NCI-H2107 treated with DMSO at 0.1 percent for 48 hours (cell line): ENCODE measurements around the gene USP6.
A peak's percentile ranks its signal among the peaks of the same experiment; 100 is the strongest.
"Not testable (repeated sequence)": the region's sequence is repeated elsewhere in the genome, so short reads cannot be mapped to it uniquely, and the experiment has no call there.

Experiments
- DNase-seq: peaks from one replicate; lab custom pipeline; 2025; ENCODE audit not compliant: unreplicated experiment; lab: John Stamatoyannopoulos, UW

Gene USP6

DNA sequence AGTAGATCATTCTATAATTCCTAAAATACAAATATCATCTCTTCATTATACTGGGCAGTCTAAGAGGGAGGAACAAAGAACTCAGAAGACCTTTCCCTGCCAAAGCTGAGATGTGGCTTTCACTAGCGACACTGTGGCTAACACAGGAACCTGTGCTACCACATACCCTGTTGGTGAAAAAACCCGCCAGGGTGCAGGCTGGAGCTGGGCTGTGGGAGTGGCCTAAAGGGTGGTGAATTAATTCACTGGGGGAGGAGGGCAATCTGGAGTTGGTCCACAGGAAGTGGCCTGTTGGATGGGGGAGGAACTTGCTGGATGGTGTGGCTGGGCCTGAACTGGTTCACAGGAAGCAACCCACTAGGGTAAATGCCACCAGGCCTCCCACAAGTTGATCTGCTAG, 68.5 kb downstream of the USP6 start:
- DNase-seq, result no peak

- DNase-seq, result peak; percentile 30
Measured at GRCh38 chr17:5191541-5192417, 75.9 kb downstream of the USP6 start, which contains the start of gene ZNF594. ZNF594 (minus strand) TSS chr17:5191868; CDS start chr17:5184256, 7,612 bp downstream.

DNA sequence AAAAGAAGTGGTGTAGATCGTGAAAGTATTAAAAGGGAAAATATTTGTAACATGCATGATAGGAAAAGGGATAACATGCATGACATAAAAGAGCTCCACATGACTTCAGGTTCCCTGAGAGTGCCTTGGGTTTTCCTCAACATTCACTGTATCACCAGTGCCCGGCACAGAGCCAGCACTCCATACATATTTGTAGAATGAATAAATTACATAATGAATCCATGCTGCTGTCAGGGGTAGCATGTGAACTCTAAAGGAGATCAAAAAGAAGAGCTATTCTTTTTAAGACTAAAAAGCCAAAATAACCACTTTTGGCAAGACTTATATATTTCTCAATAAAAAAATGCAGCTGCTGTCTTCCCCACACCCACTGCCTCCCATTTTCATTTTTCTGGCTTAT, 78.5 kb downstream of the USP6 start:
- no peak for DNase-seq

GRCh38 chr17:5198472-5198871, 82.6 kb downstream of the USP6 start:
- no peak for DNase-seq

DNA sequence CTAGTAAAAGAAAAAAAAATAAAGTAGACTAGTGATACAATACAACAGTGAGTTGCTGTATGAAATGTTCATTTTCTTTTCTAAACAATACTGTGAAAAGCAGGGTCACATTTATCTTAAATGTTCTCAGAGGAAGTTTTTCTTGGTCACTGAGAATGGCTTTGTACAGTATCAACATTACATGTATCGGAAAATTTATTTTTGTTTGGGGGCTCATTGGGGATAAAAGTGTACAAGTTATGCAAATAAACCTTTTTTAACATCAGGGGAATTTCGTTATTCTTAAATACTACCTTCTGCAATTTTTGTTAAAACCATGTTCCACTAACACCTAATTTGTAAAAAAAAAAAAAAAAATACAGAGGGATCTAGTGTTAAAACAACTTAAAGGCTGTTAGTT, 84.5 kb downstream of the USP6 start:
- DNase-seq, result no peak

DNA sequence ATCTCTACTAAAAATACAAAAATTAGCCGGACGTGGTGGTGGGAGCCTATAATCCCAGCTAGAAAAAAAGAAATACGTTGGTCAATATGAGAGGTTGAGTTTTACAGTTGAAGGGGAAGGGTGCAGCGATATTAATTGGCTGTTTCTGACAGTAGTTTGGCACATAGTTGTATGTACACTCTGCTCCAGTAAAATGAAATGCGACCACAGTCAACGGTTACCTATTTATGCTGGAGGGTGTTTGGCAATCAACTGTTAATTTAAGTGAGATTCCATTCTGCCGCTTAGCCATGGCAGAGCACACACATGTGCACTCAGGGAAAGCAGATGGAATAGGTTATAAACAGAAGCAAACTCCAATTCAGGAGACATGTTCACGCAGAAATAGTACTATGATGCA, 85.2 kb downstream of the USP6 start:
- no peak for DNase-seq

DNA sequence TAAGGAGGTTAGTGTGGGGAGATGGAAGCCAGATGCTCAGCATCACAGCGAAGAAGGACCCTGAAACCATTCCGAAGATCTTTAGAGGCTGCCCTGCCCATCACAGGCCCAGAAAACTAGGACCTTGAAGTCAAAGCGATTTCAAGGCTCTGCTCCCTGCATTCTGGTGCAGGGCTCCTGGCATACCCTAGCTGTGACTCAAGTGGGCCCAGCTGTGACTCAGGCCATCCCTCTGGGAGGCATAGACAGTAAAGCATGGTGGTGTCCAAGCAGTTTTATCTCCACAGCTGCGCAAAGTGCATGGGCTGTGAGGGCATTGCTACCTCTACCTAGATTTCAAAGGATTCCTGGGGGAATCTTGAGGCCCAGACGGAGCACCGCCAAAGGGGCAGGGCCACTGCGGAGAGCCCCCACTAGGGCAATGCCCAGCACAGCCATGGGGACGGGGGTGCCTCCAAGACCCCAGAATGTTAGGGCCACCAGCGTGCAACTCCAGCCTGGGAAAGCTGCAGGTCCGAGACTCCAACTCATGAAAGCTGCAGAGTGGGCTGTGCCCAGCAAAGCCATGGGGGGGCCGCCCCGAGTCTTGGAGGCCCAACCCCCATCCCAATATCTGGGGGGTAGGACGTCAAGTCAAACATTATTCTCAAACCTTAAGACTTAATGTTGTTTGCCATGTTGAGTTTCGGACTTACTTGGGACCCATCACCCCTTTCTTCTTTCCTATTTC, 87.5 kb downstream of the USP6 start:
- DNase-seq, result no peak

DNA sequence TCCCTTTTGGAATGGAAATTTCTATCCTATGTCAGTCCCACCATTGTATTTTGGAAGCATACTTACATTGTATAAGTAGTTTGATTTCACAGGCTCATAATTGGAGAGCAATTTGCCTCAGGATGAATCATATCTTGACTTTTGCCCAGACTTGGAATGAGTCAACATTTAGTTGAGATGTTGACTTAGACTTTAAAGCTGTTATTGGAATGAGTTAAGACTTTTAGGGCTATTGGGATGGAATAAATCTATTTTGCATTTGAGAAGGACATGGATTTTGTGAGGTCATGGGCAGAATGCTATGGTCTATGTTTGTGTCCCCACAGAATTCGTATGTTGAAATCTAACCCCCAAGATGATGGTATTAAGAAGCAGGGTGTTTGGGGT, 88.1 kb downstream of the USP6 start:
- no peak for DNase-seq

DNA sequence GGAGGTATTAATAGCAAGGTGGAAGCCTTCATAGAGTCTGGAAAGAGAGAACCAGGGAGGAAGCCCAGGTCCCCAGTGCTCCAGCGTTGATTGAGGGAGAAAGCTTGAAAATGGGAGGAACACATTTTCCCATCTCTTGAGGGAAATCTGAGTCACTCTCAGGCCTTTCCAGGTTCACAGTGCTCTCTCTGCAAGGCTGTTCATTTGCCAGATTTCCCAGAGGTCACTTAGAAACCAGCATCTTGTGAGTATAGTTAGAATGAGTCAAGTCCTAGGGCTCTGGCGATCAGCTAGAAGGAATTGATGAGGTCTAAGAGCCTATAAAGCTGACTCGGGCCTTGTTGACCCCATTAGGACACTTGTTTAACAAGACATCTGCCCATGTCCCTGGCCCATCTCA, 93.6 kb downstream of the USP6 start:
- DNase-seq, result no peak

GRCh38 chr17:5210091-5210490, 94.3 kb downstream of the USP6 start:
- DNase-seq, result no peak

- DNase-seq, result no peak
Measured at GRCh38 chr17:5210614-5211252, 94.9 kb downstream of the USP6 start.

DNA sequence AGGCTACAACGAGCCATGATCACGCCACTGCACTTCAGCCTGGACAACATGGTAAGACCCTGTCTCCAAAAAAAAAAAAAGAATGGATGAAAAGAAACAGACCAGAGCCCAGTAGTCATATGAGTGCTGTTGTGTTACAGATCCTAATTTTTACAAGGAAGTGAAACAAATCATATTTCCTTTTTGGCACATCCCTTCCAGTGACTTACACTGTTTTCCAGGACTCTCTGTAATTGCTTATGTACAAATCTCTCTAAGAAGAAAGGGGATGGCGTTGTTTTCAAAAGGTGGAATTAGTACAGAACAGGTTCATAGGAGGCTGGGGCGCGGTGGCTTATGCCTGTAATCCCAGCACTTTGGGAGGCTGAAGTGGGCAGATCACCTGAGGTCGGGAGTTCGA, 95.6 kb downstream of the USP6 start:
- no peak for DNase-seq

DNA sequence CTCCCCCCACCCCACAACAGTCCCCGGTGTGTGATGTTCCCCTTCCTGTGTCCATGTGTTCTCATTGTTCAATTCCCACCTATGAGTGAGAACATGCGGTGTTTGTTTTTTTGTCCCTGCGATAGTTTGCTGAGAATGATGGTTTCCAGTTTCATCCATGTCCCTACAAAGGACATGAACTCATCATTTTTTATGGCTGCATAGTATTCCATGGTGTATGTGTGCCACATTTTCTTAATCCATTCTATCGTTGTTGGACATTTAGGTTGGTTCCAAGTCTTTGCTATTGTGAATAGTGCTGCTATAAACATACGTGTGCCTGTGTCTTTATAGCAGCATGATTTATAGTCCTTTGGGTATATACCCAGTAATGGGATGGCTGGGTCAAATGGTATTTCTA, 101.7 kb downstream of the USP6 start:
- not testable (repeated sequence) for DNase-seq

- no peak for DNase-seq
Measured at GRCh38 chr17:5219536-5219935, 103.7 kb downstream of the USP6 start.

- no peak for DNase-seq
Measured at GRCh38 chr17:5220074-5220473, 104.2 kb downstream of the USP6 start.

DNA sequence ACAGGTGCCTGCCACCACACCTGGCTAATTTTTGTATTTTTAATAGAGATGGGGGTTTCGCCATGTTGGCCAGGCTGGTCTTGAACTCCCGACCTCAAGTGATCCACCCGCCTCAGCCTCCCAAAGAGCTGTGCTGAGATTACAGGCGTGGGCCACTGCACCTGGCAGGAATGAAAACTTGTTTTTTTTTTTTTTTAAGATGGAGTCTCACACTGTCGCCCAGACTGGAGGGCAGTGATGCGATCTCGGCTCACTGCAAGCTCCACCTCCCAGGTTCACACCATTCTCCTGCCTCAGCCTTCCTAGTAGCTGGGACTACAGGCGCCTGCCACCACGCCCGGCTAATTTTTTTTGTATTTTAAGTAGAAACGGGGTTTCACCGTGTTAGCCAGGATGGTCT, 106.1 kb downstream of the USP6 start:
- not testable (repeated sequence) for DNase-seq
